OCI-LY1 (cell line): Measurements from ENCODE around the gene RASSF8.

ENCODE experiments used
- H2AFZ ChIP-seq: fragments of 200-600 bp; sonication (generic), shearing (Covaris generic); 2 replicates; pipeline ENCODE4 v1.6.0; 2014; ENCODE audit warnings: antibody characterized with exemption, mild to moderate bottlenecking, low read length
- H3F3A ChIP-seq: fragments of 200-600 bp; sonication (generic), shearing (Covaris generic); 2 replicates; pipeline ENCODE4 v1.6.0; 2014; ENCODE audit warnings: mild to moderate bottlenecking, antibody characterized with exemption, low read length, moderate library complexity; ENCODE audit not compliant: insufficient read depth
- H3K27ac ChIP-seq: fragments of 200-600 bp; sonication (generic); 2 replicates; pipeline ENCODE4 v1.5.1; 2014; ENCODE audit warnings: low read length, mixed run types, mild to moderate bottlenecking, low read depth; ENCODE audit not compliant: poor library complexity, severe bottlenecking
- H3K27me3 ChIP-seq: fragments of 200-600 bp; sonication (generic); 2 replicates; pipeline ENCODE4 v1.6.0; 2014; ENCODE audit warnings: antibody characterized with exemption, mild to moderate bottlenecking, low read length, moderate library complexity; ENCODE audit not compliant: insufficient read depth
- H3K36me3 ChIP-seq: fragments of 200-600 bp; sonication (generic); 2 replicates; pipeline ENCODE4 v1.6.1; 2014; ENCODE audit warnings: mild to moderate bottlenecking, antibody characterized with exemption, low read length, moderate library complexity, mixed read lengths; ENCODE audit not compliant: insufficient read depth
- H3K4me1 ChIP-seq: fragments of 200-600 bp; sonication (generic); 2 replicates; pipeline ENCODE4 v1.5.1; 2014; ENCODE audit warnings: mild to moderate bottlenecking, low read length, moderate library complexity; ENCODE audit not compliant: insufficient read depth, severe bottlenecking
- H3K4me2 ChIP-seq: fragments of 200-600 bp; sonication (generic), shearing (Covaris generic); 2 replicates; pipeline ENCODE4 v1.6.1; 2014; ENCODE audit warnings: low read length
- H3K4me3 ChIP-seq: fragments of 200-600 bp; sonication (generic); 2 replicates; pipeline ENCODE4 v1.5.1; 2014; ENCODE audit warnings: low read length, low read depth, mild to moderate bottlenecking, mixed read lengths; ENCODE audit not compliant: poor library complexity, severe bottlenecking
- H3K79me2 ChIP-seq: fragments of 200-600 bp; shearing (Covaris generic); 2 replicates; pipeline ENCODE4 v1.6.1; 2016; ENCODE audit warnings: mixed run types, low read length, mixed read lengths; ENCODE audit not compliant: insufficient read depth
- H3K9ac ChIP-seq: fragments of 200-600 bp; sonication (generic), shearing (Covaris generic); 2 replicates; pipeline ENCODE4 v1.6.1; 2014; ENCODE audit warnings: mild to moderate bottlenecking, low read length, mixed read lengths
- H3K9me2 ChIP-seq: fragments of 200-600 bp; sonication (generic), shearing (Covaris generic); 2 replicates; pipeline ENCODE4 v1.6.1; 2014; ENCODE audit warnings: low read depth, mild to moderate bottlenecking, low read length, mixed read lengths
- H3K9me3 ChIP-seq: fragments of 200-600 bp; shearing (Covaris generic); 2 replicates; pipeline ENCODE4 v1.6.1; 2014; ENCODE audit warnings: low read length, mixed read lengths
- H4K20me1 ChIP-seq: fragments of 200-600 bp; sonication (generic), shearing (Covaris generic); 2 replicates; pipeline ENCODE4 v1.6.0; 2016; ENCODE audit warnings: mild to moderate bottlenecking, low read length; ENCODE audit not compliant: insufficient read depth
- CTCF ChIP-seq: fragments of 200-600 bp; sonication (generic), shearing (Covaris generic); IDR thresholded peaks from 2 replicates; pipeline ENCODE4 v1.5.1; 2017; ENCODE audit warnings: mild to moderate bottlenecking, antibody characterized with exemption, low read length, moderate library complexity, mixed read lengths
- EZH2 ChIP-seq: fragments of 200-600 bp; sonication (generic), shearing (Covaris generic); IDR thresholded peaks from 2 replicates; pipeline ENCODE4 v1.8.0; 2017; ENCODE audit warnings: borderline replicate concordance, mixed run types, mild to moderate bottlenecking, antibody characterized with exemption, low read length, moderate library complexity, mixed read lengths

Gene RASSF8

DNA sequence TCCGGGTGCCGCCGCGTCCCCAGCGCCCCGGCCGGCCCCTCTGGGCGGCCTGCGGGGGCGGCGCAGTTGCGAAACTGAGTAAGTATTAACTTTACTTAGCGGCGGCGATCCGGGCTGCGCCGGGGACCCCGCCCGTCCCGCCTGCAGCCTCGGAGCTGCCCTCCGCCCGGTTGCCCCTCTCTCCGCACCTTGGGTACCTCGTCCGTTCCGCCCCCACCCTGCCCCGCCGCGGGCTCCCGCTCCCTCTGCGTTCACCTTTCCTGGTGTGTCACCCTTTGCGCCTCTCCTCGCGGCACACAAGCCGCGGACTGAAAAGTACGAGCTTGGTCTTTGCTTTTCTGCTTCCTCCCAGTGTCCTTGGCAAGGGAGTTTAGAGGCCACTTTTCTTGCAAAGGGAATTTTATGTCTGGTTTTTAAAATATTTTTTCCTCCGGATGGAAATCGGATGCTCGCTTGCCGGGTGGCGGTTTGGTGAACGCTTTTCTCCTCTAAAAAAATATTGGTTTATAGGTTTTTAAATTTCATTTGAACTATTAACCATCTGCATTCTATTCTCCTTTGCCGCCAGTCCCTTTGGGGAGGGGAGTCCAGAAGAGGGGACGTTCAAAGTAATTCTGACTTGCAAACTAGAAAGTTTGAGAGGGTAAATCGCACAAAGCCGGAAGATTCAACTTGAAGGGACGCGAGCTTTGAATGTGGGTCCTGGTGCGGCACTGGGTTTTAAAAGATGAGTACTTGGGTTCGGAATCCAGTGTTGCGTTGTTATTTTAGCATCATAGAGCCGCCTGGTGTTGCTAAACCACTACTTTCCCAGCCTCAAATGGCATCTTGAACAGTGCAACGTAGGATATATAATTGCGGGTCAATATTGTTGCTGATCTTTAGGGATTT, 834 bp downstream of the RASSF8 start:
- H3K9ac ChIP-seq: no peak overlapping the region
- H3K4me1 ChIP-seq: no peaks in the 10 kb centered on the region
- no peak overlapping the region for H3K27ac ChIP-seq
- H3K36me3 ChIP-seq: no peaks in the 10 kb centered on the region
- H3K9me2 ChIP-seq: no peaks in the 10 kb centered on the region
- H4K20me1 ChIP-seq: no peaks in the 10 kb centered on the region
- H2AFZ ChIP-seq: no peak overlapping the region
- no peaks in the 10 kb centered on the region for H3F3A ChIP-seq
- H3K27me3 ChIP-seq: no peaks in the 10 kb centered on the region; the same call in 1 of the 2 replicates
- H3K4me2 ChIP-seq: peak overlapping the region; percentile 59
- H3K9me3 ChIP-seq: no peaks in the 10 kb centered on the region
- no peak for TF ChIP-seq EZH2
- TF ChIP-seq CTCF: no peak
- peak overlapping the region; percentile 51 for H3K4me3 ChIP-seq
- no peaks in the 10 kb centered on the region for H3K79me2 ChIP-seq

- Histone ChIP-seq H3K4me2 (no peak overlapping the region), H2AFZ (no peak overlapping the region), H3K27me3 (no peaks in the 10 kb centered on the region; the same call in 1 of the 2 replicates), H3K4me1 (no peaks in the 10 kb centered on the region), H4K20me1 (no peaks in the 10 kb centered on the region), H3K27ac (no peak overlapping the region), H3K36me3 (no peaks in the 10 kb centered on the region), H3K79me2 (no peaks in the 10 kb centered on the region), H3K4me3 (no peak overlapping the region), H3K9me2 (no peaks in the 10 kb centered on the region), H3K9ac (no peak overlapping the region), H3F3A (no peaks in the 10 kb centered on the region), H3K9me3 (no peaks in the 10 kb centered on the region)
- TF ChIP-seq EZH2 (no peak), CTCF (no peak)
Observed at GRCh38 chr12:25960143-25960542, 1.7 kb downstream of the RASSF8 start.

DNA sequence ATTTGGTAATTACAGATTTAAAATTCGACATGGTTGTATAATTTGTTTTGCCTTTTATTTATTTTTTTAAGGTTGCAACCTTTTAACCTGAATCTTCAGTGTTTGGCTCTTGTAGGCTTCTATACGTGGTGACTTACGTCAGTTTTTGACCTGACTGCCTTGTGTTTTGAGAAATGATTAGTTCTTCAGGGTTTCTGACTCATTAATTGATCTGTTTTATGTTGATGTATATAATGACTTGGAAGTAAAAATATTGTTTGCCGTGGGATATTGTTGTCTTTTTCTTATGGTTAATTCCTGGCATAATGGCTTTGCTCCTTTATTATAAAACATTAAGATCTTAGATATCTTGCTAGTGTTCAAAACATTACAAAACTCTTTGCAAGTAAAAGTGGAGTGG, 2.5 kb downstream of the RASSF8 start:
- Histone ChIP-seq H3K9ac (no peak overlapping the region), H3K9me2 (no peaks in the 10 kb centered on the region), H2AFZ (no peak overlapping the region), H3K4me1 (no peaks in the 10 kb centered on the region), H3K4me3 (no peak overlapping the region), H3K9me3 (no peaks in the 10 kb centered on the region), H3K27ac (no peak overlapping the region), H4K20me1 (no peaks in the 10 kb centered on the region), H3K4me2 (no peak overlapping the region), H3K27me3 (no peaks in the 10 kb centered on the region; the same call in 1 of the 2 replicates), H3K36me3 (no peaks in the 10 kb centered on the region), H3K79me2 (no peaks in the 10 kb centered on the region), H3F3A (no peaks in the 10 kb centered on the region)
- TF ChIP-seq EZH2 (no peak), CTCF (no peak)
